Neural progenitor cell (in vitro differentiated cells): Measurements from ENCODE around the gene SLAMF8. TPM values are rescaled to one million over a fixed set of nuclear protein-coding genes. Genes with fewer than 3 reads are reported as not detected.

Experiments
- DNase-seq: peaks from one replicate; pipeline ENCODE4 v3.0.0-alpha.2; 2016; ENCODE audit warnings: low spot score
- H2AFZ ChIP-seq: fragments of 200-600 bp; sonication (generic); replicated peaks from 2 replicates; pipeline ENCODE4 v1.6.1; 2016; ENCODE audit warnings: antibody characterized with exemption
- H3F3A ChIP-seq: fragments of 200-600 bp; sonication (generic); 2 replicates; pipeline ENCODE4 v1.6.1; 2016; ENCODE audit warnings: antibody characterized with exemption, low read depth
- H3K27ac ChIP-seq: fragments of 200-600 bp; sonication (generic); 2 replicates; pipeline ENCODE4 v1.5.1; 2016; ENCODE audit warnings: mild to moderate bottlenecking
- H3K27me3 ChIP-seq: fragments of 200-600 bp; sonication (generic); 2 replicates; pipeline ENCODE4 v1.6.1; 2016; ENCODE audit warnings: mild to moderate bottlenecking, moderate library complexity
- H3K36me3 ChIP-seq: fragments of 200-600 bp; sonication (generic); 2 replicates; pipeline ENCODE4 v1.5.1; 2016
- H3K4me1 ChIP-seq: fragments of 200-600 bp; sonication (generic); 2 replicates; pipeline ENCODE4 v1.6.1; 2016; ENCODE audit warnings: mixed run types
- H3K4me2 ChIP-seq: fragments of 200-600 bp; sonication (generic); 2 replicates; pipeline ENCODE4 v1.6.1; 2016
- H3K4me3 ChIP-seq: fragments of 200-600 bp; sonication (generic); 2 replicates; pipeline ENCODE4 v1.5.1; 2016
- H3K79me2 ChIP-seq: fragments of 200-600 bp; sonication (generic); 2 replicates; pipeline ENCODE4 v1.6.1; 2016; ENCODE audit warnings: low read depth
- H3K9ac ChIP-seq: fragments of 200-600 bp; sonication (generic); 2 replicates; pipeline ENCODE4 v1.6.1; 2016
- H3K9me3 ChIP-seq: fragments of 200-600 bp; sonication (generic); 2 replicates; pipeline ENCODE4 v1.5.1; 2016; ENCODE audit warnings: low read depth
- H4K20me1 ChIP-seq: fragments of 200-600 bp; sonication (generic); 2 replicates; pipeline ENCODE4 v1.6.1; 2016; ENCODE audit warnings: low read depth
- H3K27ac Mint-ChIP-seq: 3 replicates; pipeline ENCODE4 v1.8.0; 2021; ENCODE audit warnings: mixed read lengths
- H3K27me3 Mint-ChIP-seq: 2 replicates; pipeline ENCODE4 v1.8.0; 2022; ENCODE audit warnings: low read depth, mild to moderate bottlenecking, inconsistent platforms, moderate library complexity, mixed read lengths; ENCODE audit not compliant: insufficient read depth
- H3K36me3 Mint-ChIP-seq: 3 replicates; pipeline ENCODE4 v1.8.0; 2021; ENCODE audit warnings: mixed read lengths
- H3K4me1 Mint-ChIP-seq: 3 replicates; pipeline ENCODE4 v1.8.0; 2021; ENCODE audit warnings: mixed read lengths
- H3K4me3 Mint-ChIP-seq: 3 replicates; pipeline ENCODE4 v1.8.0; 2021; ENCODE audit warnings: mild to moderate bottlenecking, moderate library complexity, mixed read lengths
- H3K9me3 Mint-ChIP-seq: 3 replicates; pipeline ENCODE4 v1.8.0; 2020; ENCODE audit warnings: mixed read lengths
- EZH2 ChIP-seq: fragments of 200-600 bp; sonication (generic); IDR thresholded peaks from 2 replicates; pipeline ENCODE4 v1.6.1; 2017; ENCODE audit warnings: antibody characterized with exemption, mild to moderate bottlenecking, moderate library complexity
- EZH2phosphoT487 ChIP-seq: fragments of 200-600 bp; sonication (generic); IDR thresholded peaks from 2 replicates; pipeline ENCODE4 v1.6.1; 2017; ENCODE audit warnings: antibody characterized with exemption
- total RNA-seq: library from RNA; depleted of rRNA; stranded (reverse); fragments of >200 nt; gene quantifications from 2 replicates; pipeline ENCODE4 v1.2.3, GENCODE V29; 2015; ENCODE audit warnings: low replicate concordance
- TF ChIP-seq, protein P1 (sequence below): fragments of 200-600 bp; sonication (generic); IDR thresholded peaks from 2 replicates; pipeline ENCODE4 v1.5.1; 2017; ENCODE audit warnings: antibody characterized with exemption, mild to moderate bottlenecking

Gene SLAMF8
- total RNA-seq, 1 donor from 2014 or later: not detected

GRCh38 chr1:159855709-159856108 is 29.0 kb downstream of the SLAMF8 start:
- Histone ChIP-seq H3K27me3 (peaks cover 75% of the 10 kb centered on the region), H4K20me1 (no peaks in the 10 kb centered on the region), H3K79me2 (no peaks in the 10 kb centered on the region), H2AFZ (no peak overlapping the region), H3K4me3 (no peak overlapping the region), H3F3A (no peaks in the 10 kb centered on the region), H3K4me1 (peaks cover 10% of the 10 kb centered on the region), H3K36me3 (no peaks in the 10 kb centered on the region), H3K9me3 (no peaks in the 10 kb centered on the region), H3K4me2 (no peak overlapping the region), H3K9ac (no peak overlapping the region), H3K27ac (no peak overlapping the region)
- H3K4me1 Mint-ChIP-seq: peaks cover 13% of the 10 kb centered on the region
- no peaks in the 10 kb centered on the region for H3K36me3 Mint-ChIP-seq
- H3K27me3 Mint-ChIP-seq: peaks cover 26% of the 10 kb centered on the region
- peaks cover 3% of the 10 kb centered on the region for H3K9me3 Mint-ChIP-seq
- no peak for TF ChIP-seq EZH2phosphoT487
- TF ChIP-seq EZH2: no peak
- TF ChIP-seq, protein P1, sequence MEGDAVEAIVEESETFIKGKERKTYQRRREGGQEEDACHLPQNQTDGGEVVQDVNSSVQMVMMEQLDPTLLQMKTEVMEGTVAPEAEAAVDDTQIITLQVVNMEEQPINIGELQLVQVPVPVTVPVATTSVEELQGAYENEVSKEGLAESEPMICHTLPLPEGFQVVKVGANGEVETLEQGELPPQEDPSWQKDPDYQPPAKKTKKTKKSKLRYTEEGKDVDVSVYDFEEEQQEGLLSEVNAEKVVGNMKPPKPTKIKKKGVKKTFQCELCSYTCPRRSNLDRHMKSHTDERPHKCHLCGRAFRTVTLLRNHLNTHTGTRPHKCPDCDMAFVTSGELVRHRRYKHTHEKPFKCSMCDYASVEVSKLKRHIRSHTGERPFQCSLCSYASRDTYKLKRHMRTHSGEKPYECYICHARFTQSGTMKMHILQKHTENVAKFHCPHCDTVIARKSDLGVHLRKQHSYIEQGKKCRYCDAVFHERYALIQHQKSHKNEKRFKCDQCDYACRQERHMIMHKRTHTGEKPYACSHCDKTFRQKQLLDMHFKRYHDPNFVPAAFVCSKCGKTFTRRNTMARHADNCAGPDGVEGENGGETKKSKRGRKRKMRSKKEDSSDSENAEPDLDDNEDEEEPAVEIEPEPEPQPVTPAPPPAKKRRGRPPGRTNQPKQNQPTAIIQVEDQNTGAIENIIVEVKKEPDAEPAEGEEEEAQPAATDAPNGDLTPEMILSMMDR: no peak
- no peak overlapping the region for H3K27ac Mint-ChIP-seq
- no peak for DNase-seq
- no peak overlapping the region for H3K4me3 Mint-ChIP-seq

DNA sequence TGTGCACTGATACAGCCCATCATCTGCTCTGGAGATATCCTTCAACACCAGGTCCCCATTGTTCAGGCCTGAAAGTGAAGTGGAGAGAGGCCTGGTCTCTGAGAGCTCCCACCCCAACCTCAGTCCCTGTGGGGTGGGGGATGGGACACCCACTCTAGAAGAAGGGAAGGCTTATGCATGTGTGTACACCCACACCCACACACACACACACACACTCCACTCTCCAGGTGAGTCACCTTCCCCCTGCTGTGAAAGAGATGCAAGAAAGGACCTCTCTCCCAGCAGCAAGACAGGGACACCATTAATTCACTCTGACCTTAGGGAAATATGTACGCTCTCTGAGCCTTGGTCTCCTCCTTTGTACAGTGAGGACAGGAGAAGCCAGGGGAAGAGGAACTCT is 29.9 kb downstream of the SLAMF8 start:
- no peaks in the 10 kb centered on the region for H3K9me3 ChIP-seq
- no peak overlapping the region for H2AFZ ChIP-seq
- no peak overlapping the region for H3K4me3 ChIP-seq
- peak overlapping the region; percentile 33 for H3K4me3 Mint-ChIP-seq
- TF ChIP-seq EZH2phosphoT487: no peak
- TF ChIP-seq EZH2: no peak
- TF ChIP-seq, protein P1: no peak
- no peak overlapping the region for H3K4me2 ChIP-seq
- no peak overlapping the region for H3K9ac ChIP-seq
- no peaks in the 10 kb centered on the region for H3K79me2 ChIP-seq
- no peak for DNase-seq
- no peaks in the 10 kb centered on the region for H3F3A ChIP-seq
- H3K27me3 Mint-ChIP-seq: peaks cover 26% of the 10 kb centered on the region
- peaks cover 10% of the 10 kb centered on the region for H3K4me1 ChIP-seq
- no peak overlapping the region for H3K27ac Mint-ChIP-seq
- no peaks in the 10 kb centered on the region for H3K36me3 ChIP-seq
- peaks cover 13% of the 10 kb centered on the region for H3K4me1 Mint-ChIP-seq
- H3K36me3 Mint-ChIP-seq: no peaks in the 10 kb centered on the region
- H4K20me1 ChIP-seq: no peaks in the 10 kb centered on the region
- no peak overlapping the region for H3K27ac ChIP-seq
- H3K27me3 ChIP-seq: peaks cover 73% of the 10 kb centered on the region
- H3K9me3 Mint-ChIP-seq: peaks cover 3% of the 10 kb centered on the region

DNA sequence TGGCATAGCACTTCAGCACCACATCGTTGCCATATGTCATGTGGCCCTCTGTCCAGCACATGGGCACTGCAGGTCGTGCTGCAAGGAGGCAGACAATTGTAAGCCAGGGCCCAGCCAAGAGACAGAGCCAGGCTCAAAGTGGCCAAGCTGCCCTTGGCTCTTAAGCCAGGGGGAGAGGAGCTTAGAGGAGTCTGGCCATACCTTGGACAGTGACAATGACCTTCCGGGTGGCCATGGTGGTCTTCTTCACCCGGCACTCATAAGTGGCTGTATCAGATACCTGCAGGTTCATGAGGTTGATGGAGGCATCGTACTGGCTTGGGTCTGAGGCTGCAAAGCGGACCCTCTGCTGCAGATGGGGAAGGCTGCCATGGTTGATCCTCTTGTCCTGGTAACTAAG is 31.2 kb downstream of the SLAMF8 start:
- H3K36me3 ChIP-seq: no peaks in the 10 kb centered on the region
- TF ChIP-seq EZH2phosphoT487: no peak
- TF ChIP-seq EZH2: no peak
- TF ChIP-seq, protein P1: no peak
- no peaks in the 10 kb centered on the region for H3F3A ChIP-seq
- H3K4me3 ChIP-seq: no peak overlapping the region
- Mint-ChIP-seq H3K27ac (no peak overlapping the region), H3K36me3 (no peaks in the 10 kb centered on the region), H3K4me3 (no peak overlapping the region), H3K4me1 (peaks cover 13% of the 10 kb centered on the region), H3K9me3 (peaks cover 3% of the 10 kb centered on the region), H3K27me3 (peaks cover 25% of the 10 kb centered on the region)
- H2AFZ ChIP-seq: no peak overlapping the region
- H3K4me2 ChIP-seq: no peak overlapping the region
- no peak overlapping the region for H3K9ac ChIP-seq
- peaks cover 62% of the 10 kb centered on the region for H3K27me3 ChIP-seq
- no peaks in the 10 kb centered on the region for H3K9me3 ChIP-seq
- no peaks in the 10 kb centered on the region for H4K20me1 ChIP-seq
- no peak overlapping the region for H3K27ac ChIP-seq
- peaks cover 10% of the 10 kb centered on the region for H3K4me1 ChIP-seq
- H3K79me2 ChIP-seq: no peaks in the 10 kb centered on the region
- no peak for DNase-seq
